Measurements from ENCODE around the gene LRFN4. TPM values are rescaled to one million over a fixed set of nuclear protein-coding genes. Genes with fewer than 3 reads are reported as not detected.
A peak's percentile ranks its signal among the peaks of the same experiment; 100 is the strongest.

LRFN4 gene
- total RNA-seq, 1 donor from 2014 or later, result 12.0 TPM

DNA sequence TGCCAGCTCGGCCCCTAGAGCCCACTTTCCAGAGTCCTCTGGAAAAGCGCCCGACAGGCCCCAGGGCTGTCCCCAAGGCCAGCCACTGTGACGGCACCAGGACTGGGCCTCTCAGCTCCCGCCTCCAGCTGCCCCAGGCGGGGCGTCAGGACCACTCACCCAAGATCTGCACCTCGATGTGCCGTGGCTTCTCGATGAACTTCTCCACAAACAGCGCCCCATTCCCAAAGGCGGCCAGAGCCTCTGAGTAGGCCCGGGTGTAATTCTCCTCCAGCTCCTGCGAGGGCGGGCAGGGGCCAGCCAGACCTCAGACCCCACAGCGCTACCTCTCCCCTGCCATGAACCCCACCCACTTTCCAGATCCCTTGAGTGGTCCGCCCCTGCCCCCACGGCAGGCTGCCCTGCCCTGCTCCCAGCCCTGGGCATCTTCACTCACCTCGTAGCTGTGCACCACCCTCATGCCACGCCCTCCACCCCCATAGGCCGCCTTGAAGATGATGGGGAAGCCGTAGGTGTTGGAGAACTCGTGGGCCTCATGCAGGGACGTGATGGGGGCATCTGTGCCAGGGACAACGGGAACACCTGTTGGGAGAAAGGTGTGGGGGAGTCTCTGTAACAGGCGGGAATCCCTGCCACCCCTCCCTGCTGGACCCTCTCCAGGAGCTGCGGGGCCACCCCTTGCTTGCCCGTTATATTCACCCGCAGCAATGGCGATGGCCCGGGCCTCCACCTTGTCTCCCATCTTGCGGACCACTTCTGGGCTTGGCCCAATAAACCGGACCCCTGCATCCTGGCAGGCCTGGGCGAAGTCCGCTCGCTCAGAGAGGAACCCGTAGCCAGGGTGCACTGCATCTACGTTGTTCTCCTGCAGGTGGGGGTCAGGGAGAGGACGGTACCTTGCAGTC, 14.0 kb downstream of the LRFN4 start:
- Histone ChIP-seq H3K9me3 (ENCODE audit: control insufficient read depth in 3 of 3, low read length in 3 of 3) (no peaks in the 10 kb centered on the region), H3K27ac (ENCODE audit: low read depth, low read length) (no peak overlapping the region), H3K9ac (ENCODE audit: low read depth in 1 of 3, low read length in 3 of 3) (no peak overlapping the region), H3K27me3 (ENCODE audit: control insufficient read depth in 3 of 3, insufficient read depth in 3 of 3, low read length in 3 of 3) (no peaks in the 10 kb centered on the region), H3K36me3 (ENCODE audit: control insufficient read depth in 3 of 3, insufficient read depth in 3 of 3, low read length in 3 of 3) (peaks cover 8 to 21% (median 17%) of the 10 kb centered on the region in 3 donors), H3K4me1 (ENCODE audit: control insufficient read depth in 3 of 3, insufficient read depth in 3 of 3, low read length in 3 of 3) (peaks cover 0 to 1% (median under 1%) of the 10 kb centered on the region in 3 donors), H3K4me3 (ENCODE audit: low read length in 3 of 3) (no peak overlapping the region)

GRCh38 chr11:66871521-66871901, 14.6 kb downstream of the LRFN4 start:
- Histone ChIP-seq H3K9ac (ENCODE audit: low read depth in 1 of 3, low read length in 3 of 3) (no peak overlapping the region), H3K36me3 (ENCODE audit: control insufficient read depth in 3 of 3, insufficient read depth in 3 of 3, low read length in 3 of 3) (peaks cover 8 to 21% (median 17%) of the 10 kb centered on the region in 3 donors), H3K9me3 (ENCODE audit: control insufficient read depth in 3 of 3, low read length in 3 of 3) (no peaks in the 10 kb centered on the region), H3K4me1 (ENCODE audit: control insufficient read depth in 3 of 3, insufficient read depth in 3 of 3, low read length in 3 of 3) (peaks cover 3 to 8% (median 7%) of the 10 kb centered on the region in 3 donors), H3K27me3 (ENCODE audit: control insufficient read depth in 3 of 3, insufficient read depth in 3 of 3, low read length in 3 of 3) (no peaks in the 10 kb centered on the region), H3K27ac (ENCODE audit: low read depth, low read length) (no peak overlapping the region), H3K4me3 (ENCODE audit: low read length in 3 of 3) (no peak overlapping the region)

DNA sequence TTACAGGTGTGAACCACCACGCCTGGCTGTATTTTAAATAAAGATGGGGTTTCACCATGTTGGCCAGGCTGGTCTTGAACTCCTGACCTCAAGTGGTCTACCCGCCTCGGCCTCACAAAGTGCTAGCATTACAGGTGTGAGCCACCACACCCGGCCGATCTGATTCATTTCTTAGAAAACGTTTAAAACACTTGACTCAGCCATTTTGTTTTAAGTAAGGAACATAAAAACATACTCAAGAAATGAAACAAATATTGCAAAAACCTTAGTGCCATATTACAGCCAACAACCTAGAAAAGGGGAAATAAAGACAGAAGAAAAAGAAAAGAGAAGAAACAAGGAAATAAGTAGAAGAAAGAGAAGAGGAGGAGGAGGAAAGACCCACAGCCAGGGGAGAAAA, 17.4 kb downstream of the LRFN4 start:
- Histone ChIP-seq H3K27me3 (ENCODE audit: control insufficient read depth in 3 of 3, insufficient read depth in 3 of 3, low read length in 3 of 3) (no peaks in the 10 kb centered on the region), H3K4me1 (ENCODE audit: control insufficient read depth in 3 of 3, insufficient read depth in 3 of 3, low read length in 3 of 3) (peaks cover 5 to 19% (median 14%) of the 10 kb centered on the region in 3 donors)

GRCh38 chr11:66875378-66875777, 18.5 kb downstream of the LRFN4 start:
- Histone ChIP-seq H3K4me3 (ENCODE audit: low read length in 3 of 3) (no peak overlapping the region), H3K27ac (ENCODE audit: low read depth, low read length) (no peak overlapping the region), H3K4me1 (ENCODE audit: control insufficient read depth in 3 of 3, insufficient read depth in 3 of 3, low read length in 3 of 3) (peaks cover 8 to 21% (median 18%) of the 10 kb centered on the region in 3 donors), H3K27me3 (ENCODE audit: control insufficient read depth in 3 of 3, insufficient read depth in 3 of 3, low read length in 3 of 3) (no peaks in the 10 kb centered on the region), H3K9me3 (ENCODE audit: control insufficient read depth in 3 of 3, low read length in 3 of 3) (no peaks in the 10 kb centered on the region), H3K9ac (ENCODE audit: low read depth in 1 of 3, low read length in 3 of 3) (no peak overlapping the region), H3K36me3 (ENCODE audit: control insufficient read depth in 3 of 3, insufficient read depth in 3 of 3, low read length in 3 of 3) (peaks cover 6 to 10% (median 10%) of the 10 kb centered on the region in 3 donors)

More for the DNA sequence above, 17.4 kb downstream of the LRFN4 start:
- no peak overlapping the region for H3K27ac ChIP-seq (ENCODE audit: low read depth, low read length)
- H3K9ac ChIP-seq (ENCODE audit: low read depth in 1 of 3, low read length in 3 of 3), result no peak overlapping the region
- H3K4me3 ChIP-seq (ENCODE audit: low read length in 3 of 3), result no peak overlapping the region
- H3K9me3 ChIP-seq (ENCODE audit: control insufficient read depth in 3 of 3, low read length in 3 of 3), result no peaks in the 10 kb centered on the region
- peaks cover 8 to 18% (median 14%) of the 10 kb centered on the region in 3 donors for H3K36me3 ChIP-seq (ENCODE audit: control insufficient read depth in 3 of 3, insufficient read depth in 3 of 3, low read length in 3 of 3)

- H3K9ac ChIP-seq (ENCODE audit: low read depth in 1 of 3, low read length in 3 of 3), result peak overlapping the region in 1 of 3 donors; percentile 3
- H3K4me3 ChIP-seq (ENCODE audit: low read length in 3 of 3), result no peak overlapping the region
- H3K36me3 ChIP-seq (ENCODE audit: control insufficient read depth in 3 of 3, insufficient read depth in 3 of 3, low read length in 3 of 3), result no peaks in the 10 kb centered on the region
- H3K4me1 ChIP-seq (ENCODE audit: control insufficient read depth in 3 of 3, insufficient read depth in 3 of 3, low read length in 3 of 3), result peaks cover 18 to 45% (median 40%) of the 10 kb centered on the region in 3 donors
- no peaks in the 10 kb centered on the region for H3K27me3 ChIP-seq (ENCODE audit: control insufficient read depth in 3 of 3, insufficient read depth in 3 of 3, low read length in 3 of 3)
- no peak overlapping the region for H3K27ac ChIP-seq (ENCODE audit: low read depth, low read length)
- no peaks in the 10 kb centered on the region for H3K9me3 ChIP-seq (ENCODE audit: control insufficient read depth in 3 of 3, low read length in 3 of 3)
Measured at GRCh38 chr11:66877588-66878385, 20.9 kb downstream of the LRFN4 start.

DNA sequence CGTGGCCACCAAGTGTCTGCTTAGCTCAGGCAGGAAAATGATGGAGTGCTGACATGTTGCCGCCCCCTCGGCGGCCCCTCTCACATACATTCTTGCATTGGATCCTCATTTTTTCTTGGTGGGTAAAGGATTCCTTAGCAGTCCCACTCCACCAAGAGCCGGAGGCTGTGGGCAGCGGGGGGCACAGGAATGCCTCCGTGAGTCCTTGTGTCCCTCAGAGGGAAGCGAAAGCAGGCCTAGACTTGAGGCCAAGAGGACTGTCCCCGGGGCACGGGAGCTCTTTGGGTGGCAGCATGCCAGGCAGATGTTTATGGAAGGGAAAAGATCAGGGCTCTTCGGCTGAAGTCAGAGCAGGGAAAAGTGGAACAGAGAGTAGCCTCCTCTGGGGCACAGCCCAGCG, 21.6 kb downstream of the LRFN4 start:
- Histone ChIP-seq H3K9ac (ENCODE audit: low read depth in 1 of 3, low read length in 3 of 3) (no peak overlapping the region), H3K27ac (ENCODE audit: low read depth, low read length) (no peak overlapping the region), H3K4me1 (ENCODE audit: control insufficient read depth in 3 of 3, insufficient read depth in 3 of 3, low read length in 3 of 3) (peaks cover 25 to 52% (median 47%) of the 10 kb centered on the region in 3 donors)

DNA sequence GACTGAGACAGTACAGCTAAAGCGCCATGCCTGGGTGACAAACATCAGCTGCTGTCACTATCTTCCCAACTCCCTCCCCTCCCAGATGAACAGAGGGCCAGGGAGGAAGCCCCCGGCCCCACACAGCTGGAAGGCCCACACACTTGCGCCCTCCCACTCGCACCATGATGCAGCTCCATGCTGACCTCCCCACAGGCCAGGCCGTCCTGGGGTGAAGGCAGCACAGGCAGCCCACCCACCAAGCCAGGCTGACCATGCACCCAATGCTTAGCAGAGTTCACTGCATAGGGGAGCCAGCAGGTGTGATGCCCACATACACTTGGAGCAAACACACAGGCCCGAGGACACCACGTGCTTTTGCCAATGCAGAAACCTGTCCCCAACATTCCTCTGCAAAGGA, 22.1 kb downstream of the LRFN4 start:
- Histone ChIP-seq H3K9me3 (ENCODE audit: control insufficient read depth in 3 of 3, low read length in 3 of 3) (no peaks in the 10 kb centered on the region), H3K9ac (ENCODE audit: low read depth in 1 of 3, low read length in 3 of 3) (no peak overlapping the region), H3K36me3 (ENCODE audit: control insufficient read depth in 3 of 3, insufficient read depth in 3 of 3, low read length in 3 of 3) (no peaks in the 10 kb centered on the region), H3K27ac (ENCODE audit: low read depth, low read length) (no peak overlapping the region), H3K27me3 (ENCODE audit: control insufficient read depth in 3 of 3, insufficient read depth in 3 of 3, low read length in 3 of 3) (no peaks in the 10 kb centered on the region), H3K4me3 (ENCODE audit: low read length in 3 of 3) (no peak overlapping the region), H3K4me1 (ENCODE audit: control insufficient read depth in 3 of 3, insufficient read depth in 3 of 3, low read length in 3 of 3) (peaks cover 25 to 54% (median 49%) of the 10 kb centered on the region in 3 donors)

More for the DNA sequence above, 21.6 kb downstream of the LRFN4 start:
- Histone ChIP-seq H3K9me3 (ENCODE audit: control insufficient read depth in 3 of 3, low read length in 3 of 3) (no peaks in the 10 kb centered on the region), H3K4me3 (ENCODE audit: low read length in 3 of 3) (no peak overlapping the region), H3K27me3 (ENCODE audit: control insufficient read depth in 3 of 3, insufficient read depth in 3 of 3, low read length in 3 of 3) (no peaks in the 10 kb centered on the region), H3K36me3 (ENCODE audit: control insufficient read depth in 3 of 3, insufficient read depth in 3 of 3, low read length in 3 of 3) (no peaks in the 10 kb centered on the region)

DNA sequence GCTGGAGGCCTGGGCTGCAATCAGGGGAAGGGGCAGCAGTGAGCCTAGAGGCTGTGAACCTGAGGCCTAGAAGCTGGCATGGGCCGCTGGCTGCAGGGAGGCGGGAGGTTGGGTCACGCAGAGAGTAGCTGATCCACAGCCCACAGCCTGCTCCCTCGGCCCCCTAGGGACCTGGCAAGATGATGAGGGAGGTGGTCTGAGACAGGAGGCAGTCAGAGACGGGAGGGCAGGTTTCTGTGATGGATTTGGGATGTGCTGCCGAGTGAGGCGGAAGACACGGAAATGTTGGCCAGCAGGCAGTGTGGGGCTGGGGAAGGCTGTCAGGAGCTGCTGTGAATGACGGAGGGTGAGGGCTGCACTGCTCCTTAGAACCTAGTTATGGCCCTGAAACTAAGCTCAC, 22.7 kb downstream of the LRFN4 start:
- no peak overlapping the region for H3K9ac ChIP-seq (ENCODE audit: low read depth in 1 of 3, low read length in 3 of 3)
- H3K27me3 ChIP-seq (ENCODE audit: control insufficient read depth in 3 of 3, insufficient read depth in 3 of 3, low read length in 3 of 3), result no peaks in the 10 kb centered on the region

DNA sequence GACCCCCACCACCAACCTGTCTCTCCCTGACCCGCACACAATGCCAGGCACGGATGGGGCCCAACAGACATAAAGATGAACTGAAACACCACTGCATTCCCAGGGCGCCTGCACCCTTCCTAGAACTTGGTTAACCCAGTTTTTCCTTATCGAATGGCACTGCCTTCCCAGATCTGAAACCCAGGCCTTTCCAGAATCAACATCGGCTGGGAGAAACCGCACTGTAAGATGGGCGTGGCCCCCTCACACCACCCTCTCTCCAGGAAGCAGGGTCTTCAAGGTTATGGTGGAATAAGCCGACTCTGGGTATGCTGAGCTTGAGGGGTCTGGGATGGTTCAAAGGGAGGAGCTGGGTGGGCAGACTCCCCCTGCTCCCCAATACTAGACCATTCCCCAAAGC, 23.1 kb downstream of the LRFN4 start:
- H3K4me3 ChIP-seq (ENCODE audit: low read length in 3 of 3), result no peak overlapping the region
- H3K4me1 ChIP-seq (ENCODE audit: control insufficient read depth in 3 of 3, insufficient read depth in 3 of 3, low read length in 3 of 3), result peaks cover 25 to 54% (median 49%) of the 10 kb centered on the region in 3 donors

More for the DNA sequence above, 22.7 kb downstream of the LRFN4 start:
- Histone ChIP-seq H3K36me3 (ENCODE audit: control insufficient read depth in 3 of 3, insufficient read depth in 3 of 3, low read length in 3 of 3) (no peaks in the 10 kb centered on the region), H3K27ac (ENCODE audit: low read depth, low read length) (no peak overlapping the region), H3K9me3 (ENCODE audit: control insufficient read depth in 3 of 3, low read length in 3 of 3) (no peaks in the 10 kb centered on the region), H3K4me3 (ENCODE audit: low read length in 3 of 3) (no peak overlapping the region), H3K4me1 (ENCODE audit: control insufficient read depth in 3 of 3, insufficient read depth in 3 of 3, low read length in 3 of 3) (peaks cover 25 to 54% (median 49%) of the 10 kb centered on the region in 3 donors)

More for the DNA sequence above, 23.1 kb downstream of the LRFN4 start:
- no peaks in the 10 kb centered on the region for H3K9me3 ChIP-seq (ENCODE audit: control insufficient read depth in 3 of 3, low read length in 3 of 3)
- H3K9ac ChIP-seq (ENCODE audit: low read depth in 1 of 3, low read length in 3 of 3), result no peak overlapping the region
- no peaks in the 10 kb centered on the region for H3K36me3 ChIP-seq (ENCODE audit: control insufficient read depth in 3 of 3, insufficient read depth in 3 of 3, low read length in 3 of 3)
- H3K27me3 ChIP-seq (ENCODE audit: control insufficient read depth in 3 of 3, insufficient read depth in 3 of 3, low read length in 3 of 3), result no peaks in the 10 kb centered on the region
- no peak overlapping the region for H3K27ac ChIP-seq (ENCODE audit: low read depth, low read length)
